ENCODE data around the gene ZSCAN12.
"Not testable (repeated sequence)": the region's sequence is repeated elsewhere in the genome, so short reads cannot be mapped to it uniquely, and the experiment has no call there.

ZSCAN12 gene

DNA sequence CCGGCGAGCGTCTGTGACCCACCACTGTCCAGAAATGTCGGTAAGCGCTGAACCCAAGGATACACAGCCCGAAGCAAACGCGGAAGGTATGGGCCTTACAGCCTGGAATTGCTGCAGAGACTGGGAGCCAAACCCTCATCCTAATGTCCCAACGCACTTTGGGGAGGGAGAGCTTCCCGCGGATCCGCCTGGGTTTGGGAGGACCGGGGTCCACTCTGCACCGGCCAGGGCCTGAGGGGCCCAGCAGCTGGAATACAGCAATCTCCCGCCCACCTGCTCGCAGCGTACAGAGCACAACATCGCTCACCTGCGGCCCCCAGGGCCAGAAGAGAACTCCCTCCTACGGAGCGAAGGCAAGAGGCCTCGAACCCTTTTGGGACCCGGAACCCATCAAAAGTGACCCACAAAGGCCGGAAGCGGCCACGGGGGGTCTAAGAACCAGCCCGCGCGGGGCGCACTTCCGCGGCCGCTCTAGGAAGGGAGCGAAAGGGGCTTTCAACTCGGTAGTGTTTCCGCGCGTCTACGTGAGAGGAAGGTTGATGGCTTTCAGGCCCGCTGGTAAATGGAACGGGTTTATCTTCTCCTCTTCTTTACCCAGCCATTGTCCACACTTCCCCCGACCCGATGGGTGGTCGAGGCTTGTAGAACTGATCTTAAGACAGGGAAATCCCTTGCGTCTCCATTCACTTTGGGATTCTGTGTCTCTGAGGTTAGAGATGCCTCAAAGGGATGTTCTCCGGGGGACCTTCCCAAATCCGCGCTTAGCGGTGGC, at the start of gene ZSCAN12:
TSS of gene ZSCAN12 (minus strand) at position 398 of the 772 bp plus-strand sequence. CDS start 1,342 bp downstream, outside the sequence.
- peak; percentile 86 for DNase-seq (ENCODE audit: low spot score)

DNA sequence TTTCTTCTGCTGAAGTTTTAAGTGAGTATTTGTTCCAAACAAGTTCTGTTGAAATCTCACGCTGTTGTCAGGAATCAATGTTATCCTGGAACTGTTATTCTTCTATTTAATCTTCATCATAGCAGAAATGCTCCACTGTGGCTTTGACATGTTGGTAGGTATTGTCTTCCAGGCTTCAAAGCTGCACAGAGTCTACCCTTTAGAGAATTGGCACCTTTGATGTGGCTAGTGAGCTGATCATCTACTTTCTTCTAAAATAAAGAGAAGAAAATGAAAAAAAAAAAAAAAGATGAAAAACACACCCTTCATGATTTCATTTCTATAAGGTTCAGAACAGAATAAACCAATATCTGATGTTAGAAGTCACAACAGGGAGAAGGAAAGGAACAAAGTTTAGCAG, 49.5 kb upstream of the ZSCAN12 start:
- no peak for DNase-seq (ENCODE audit: low spot score)

DNA sequence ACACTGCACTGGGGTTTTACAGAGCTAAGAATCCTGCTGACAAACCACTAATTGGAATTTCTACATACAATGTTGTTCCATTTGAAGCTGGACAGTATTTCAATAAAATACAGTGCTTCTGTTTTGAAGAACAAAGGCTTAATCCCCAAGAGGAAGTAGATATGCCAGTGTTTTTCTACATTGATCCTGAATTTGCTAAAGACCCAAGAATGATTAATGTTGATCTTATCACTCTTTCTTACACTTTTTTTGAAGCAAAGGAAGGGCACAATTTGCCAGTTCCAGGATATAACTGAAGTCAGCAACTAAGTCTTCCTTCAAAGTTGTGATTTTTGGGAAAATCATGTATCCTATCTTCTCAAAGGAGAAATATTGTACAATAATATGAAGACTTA, 48.0 kb upstream of the ZSCAN12 start:
- DNase-seq (ENCODE audit: low spot score) = not testable (repeated sequence)

DNA sequence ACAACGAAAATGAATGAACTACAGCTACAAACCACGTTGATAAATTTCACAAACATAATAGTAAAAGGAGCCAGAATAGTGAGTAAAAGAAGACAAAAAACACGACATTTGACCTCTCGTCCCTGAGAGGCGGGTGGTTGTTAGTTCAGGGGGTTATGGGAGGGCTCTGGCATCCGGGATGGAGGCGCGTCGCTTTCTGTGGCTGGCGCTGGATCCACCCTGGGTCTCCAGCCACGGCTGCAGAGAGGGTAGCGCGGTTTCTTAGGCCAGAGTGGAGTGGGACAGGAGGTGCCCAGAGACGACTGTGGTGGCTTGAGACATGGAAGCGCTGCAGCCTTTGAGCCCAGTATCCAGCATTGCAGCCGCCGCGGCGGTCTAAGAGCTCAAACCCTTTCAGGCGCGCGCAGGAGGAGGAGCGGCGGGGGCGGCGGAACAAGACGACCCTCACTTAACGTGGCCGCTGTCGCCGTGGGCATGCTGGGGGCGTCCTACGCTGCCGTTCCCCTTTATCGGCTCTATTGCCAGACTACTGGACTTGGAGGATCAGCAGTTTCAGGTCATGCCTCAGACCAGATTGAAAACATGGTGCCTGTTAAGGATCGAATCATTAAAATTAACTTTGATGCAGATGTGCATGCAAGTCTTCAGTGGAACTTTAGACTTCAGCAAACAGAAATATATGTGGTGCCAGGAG, 47.4 kb upstream of the ZSCAN12 start:
- no peak for DNase-seq (ENCODE audit: low spot score)

DNA sequence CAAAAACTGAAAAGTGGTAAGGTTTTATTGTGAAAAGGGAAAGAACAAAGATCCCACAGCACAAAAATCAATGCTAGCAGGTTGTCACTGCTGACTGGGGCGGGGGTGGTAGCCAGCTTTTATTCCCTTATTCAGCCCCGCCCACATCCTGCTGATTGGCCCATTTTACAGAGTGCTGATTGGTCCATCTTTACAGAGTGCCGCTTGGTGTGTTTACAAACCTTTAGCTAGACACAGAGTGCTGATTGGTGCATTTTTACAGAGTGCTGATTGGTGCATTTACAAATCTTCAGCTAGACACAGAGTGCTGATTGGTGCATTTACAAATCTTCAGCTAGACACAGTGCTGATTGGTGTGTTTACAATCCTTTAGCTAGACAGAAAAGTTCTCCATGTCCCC, 45.2 kb upstream of the ZSCAN12 start:
- DNase-seq (ENCODE audit: low spot score) = not testable (repeated sequence)

DNA sequence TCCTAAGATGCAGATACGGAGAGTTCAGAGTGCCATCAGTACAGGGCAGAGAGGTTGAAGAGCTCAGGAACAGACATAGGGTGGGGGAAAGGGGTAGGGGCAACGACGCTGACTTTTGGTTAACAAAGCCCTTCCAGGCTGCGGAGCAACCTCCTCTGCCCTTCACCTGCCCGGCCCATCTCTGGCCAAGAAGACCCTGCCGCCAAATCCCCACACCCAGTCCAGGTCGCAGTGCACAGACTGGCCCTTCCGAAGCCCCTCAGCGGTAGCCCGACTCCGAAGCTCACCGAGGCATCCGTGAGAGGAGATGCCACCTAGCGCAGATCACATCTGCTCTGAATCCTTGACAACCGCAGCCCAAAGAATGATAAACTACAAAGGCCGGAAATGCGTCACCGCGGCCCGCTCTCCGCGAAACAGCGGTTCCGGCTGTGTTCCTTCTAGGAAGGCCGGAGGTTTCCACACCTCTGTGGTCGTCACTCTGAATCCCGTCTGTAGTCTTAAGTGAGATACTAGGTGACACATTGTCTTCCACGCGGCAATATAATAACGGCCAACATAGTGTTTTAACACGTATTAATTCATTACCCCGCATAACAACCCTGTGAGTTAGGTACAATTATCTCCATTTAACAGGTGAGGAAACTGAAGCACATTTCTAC, 43.7 kb upstream of the ZSCAN12 start, which contains the start of gene ZSCAN23:
TSS of gene ZSCAN23 (minus strand) at position 380 of the 662 bp plus-strand sequence. CDS start 7,225 bp downstream, outside the sequence.
- DNase-seq (ENCODE audit: low spot score) = peak; percentile 91

DNA sequence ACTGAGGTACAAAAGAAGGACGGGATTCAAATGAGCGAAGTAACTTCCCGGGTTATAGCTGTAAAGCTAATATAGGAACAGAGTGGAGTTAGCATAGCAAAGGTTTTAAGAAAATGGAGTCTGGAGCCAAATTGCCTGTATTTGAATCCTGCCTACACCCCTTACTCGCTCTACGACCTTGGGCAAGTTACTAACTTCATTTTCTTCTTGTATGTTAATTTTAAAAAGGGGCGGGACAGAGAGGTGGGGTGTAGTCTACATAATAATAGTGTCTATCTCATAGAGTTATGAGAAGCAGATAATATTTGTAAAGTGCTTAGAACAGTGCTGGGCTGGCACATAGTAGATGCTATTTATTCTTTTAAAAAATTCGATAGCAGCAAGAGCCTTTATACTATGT, 43.0 kb upstream of the ZSCAN12 start:
- DNase-seq (ENCODE audit: low spot score) = no peak

DNA sequence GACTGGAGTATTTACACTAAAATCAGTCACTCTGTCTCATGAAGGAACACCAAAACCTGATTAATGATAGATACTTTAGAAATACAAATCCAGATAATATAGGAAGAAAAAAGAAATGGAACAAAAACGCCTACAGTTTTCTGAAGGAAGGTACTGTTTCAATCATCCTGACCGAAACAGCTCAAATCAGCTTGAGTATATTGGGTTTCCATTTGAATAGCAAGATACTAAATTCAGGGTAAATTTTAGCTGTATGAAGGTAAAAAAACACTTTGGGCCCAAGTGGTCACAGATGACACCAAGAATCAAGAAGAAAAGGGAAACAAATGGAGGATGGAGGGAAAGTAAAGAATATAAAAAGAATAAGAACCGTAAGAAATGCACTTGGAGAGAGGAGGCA, 36.9 kb upstream of the ZSCAN12 start:
- DNase-seq (ENCODE audit: low spot score) = no peak

DNA sequence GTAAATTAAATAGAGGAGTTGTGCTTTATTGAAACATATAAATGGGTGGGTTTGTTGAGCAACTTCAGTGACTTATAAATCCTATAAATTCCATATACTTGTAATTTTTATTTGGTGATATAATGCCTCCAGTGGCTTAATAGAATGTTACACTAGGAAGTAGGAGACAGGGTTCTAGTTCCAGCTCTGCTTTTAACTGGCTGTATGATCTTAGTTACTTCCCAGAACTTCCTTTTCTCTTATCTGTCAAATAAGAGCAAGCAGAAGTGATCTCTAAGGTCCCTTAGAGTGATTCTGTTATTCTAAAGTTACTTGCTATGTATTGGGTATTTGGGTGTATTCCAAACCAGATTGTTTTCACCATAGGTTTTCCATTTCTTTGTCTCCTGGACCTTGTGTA, 33.6 kb upstream of the ZSCAN12 start:
- no peak for DNase-seq (ENCODE audit: low spot score)

DNA sequence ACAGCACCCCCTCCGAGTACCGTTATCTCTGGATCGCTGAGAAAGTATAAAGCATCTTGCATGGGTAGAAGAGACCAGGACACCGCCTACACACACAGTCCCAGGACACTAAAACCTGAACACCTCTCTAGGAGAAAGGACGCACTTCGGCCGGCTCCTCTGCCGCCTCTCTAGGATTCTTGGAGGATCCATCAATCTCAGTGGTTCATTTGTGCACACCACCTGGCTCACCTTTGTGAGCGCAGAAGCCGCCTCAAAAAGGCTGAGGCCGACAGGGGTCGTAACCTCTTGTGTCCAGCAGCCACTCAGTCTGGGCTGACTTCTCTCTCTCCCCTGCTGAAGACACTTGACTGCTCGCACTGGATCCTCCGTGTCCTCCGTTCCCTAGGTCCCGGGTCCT, 30.2 kb upstream of the ZSCAN12 start:
- no peak for DNase-seq (ENCODE audit: low spot score)

DNA sequence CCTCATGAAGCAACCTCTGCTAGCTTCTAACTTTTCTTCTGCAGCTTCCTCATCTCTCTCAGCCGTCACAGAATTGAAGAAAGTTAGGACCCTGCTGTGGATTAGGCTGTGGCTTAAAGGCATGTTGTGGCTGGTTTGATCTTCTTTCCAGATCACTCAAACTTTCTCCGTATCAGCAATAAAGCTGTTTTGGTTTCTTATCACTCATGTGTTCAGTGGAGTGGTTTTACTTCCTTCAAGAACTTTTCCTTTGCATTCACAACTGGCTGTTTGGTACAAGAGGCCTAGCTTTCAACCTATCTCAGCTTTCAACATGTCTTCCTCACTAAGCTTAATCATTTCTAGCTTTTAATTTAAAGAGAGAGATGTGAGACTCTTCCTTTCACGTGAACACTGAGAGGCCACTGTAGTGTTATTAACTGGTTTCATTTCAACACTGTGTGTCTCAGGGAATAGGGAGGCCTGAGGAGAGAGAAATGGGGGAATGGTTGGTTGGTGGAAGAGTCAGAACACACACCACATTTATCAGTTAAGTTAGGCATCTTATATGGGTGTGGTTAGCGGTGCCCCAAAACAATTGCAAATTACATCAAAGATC, 26.5 kb upstream of the ZSCAN12 start:
- DNase-seq (ENCODE audit: low spot score) = no peak

DNA sequence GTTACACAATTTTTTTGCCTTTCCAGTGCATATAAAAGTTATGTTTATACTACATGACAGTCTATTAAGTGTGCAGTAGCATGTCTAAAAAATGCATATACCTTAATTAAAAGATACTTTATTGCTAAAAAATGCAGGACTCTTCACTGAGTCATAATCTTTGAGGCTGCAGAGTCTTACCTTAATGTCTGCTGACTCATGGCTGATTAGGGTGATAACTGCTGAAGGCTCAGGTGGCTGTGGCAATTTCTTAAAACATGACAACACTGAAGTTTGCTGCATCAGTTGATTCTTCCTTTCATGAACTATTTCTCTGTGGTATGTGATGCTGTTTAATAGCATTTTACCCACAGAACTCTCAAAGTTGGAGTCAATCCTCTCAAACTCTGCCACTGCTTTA, 24.6 kb upstream of the ZSCAN12 start:
- DNase-seq (ENCODE audit: low spot score) = peak; percentile 33

DNA sequence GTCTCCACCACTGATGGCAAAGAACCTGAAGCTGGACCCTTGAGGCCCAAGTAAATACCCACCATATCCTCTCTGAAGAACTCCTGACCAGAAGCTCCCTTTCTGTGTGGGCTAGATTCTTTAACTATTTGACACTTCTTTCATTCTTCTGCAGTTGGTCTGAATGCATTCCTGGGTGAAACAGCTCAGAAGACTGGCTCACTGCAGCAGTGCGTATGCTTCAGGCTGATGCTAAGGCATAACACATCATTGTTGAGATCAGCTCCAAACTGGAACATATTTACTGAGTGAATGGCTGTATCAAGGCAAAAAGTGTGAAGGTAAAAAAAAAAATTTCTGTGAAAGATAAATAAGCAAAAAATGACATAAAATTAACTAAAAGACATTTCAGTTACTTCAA, 24.0 kb upstream of the ZSCAN12 start:
- no peak for DNase-seq (ENCODE audit: low spot score)

DNA sequence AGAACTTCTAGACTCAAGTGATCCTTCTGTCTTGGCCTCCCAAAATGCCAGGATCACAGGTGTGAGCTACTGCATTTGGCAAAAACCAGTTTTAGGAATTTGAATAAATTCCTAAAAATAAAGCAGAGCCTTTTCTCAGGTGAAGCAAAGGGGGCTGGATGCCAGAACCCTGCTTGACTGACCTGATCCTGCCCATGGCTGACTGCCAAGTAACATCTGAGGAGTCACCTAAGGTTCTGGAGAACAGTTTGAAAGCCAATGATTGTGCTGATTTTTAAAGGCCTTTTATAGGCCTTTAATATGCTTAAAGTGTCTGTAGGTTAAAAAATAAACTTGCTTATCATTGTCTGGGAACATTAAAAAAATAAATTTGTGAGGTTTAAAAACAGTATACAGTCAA, 14.1 kb upstream of the ZSCAN12 start:
- DNase-seq (ENCODE audit: low spot score) = no peak

DNA sequence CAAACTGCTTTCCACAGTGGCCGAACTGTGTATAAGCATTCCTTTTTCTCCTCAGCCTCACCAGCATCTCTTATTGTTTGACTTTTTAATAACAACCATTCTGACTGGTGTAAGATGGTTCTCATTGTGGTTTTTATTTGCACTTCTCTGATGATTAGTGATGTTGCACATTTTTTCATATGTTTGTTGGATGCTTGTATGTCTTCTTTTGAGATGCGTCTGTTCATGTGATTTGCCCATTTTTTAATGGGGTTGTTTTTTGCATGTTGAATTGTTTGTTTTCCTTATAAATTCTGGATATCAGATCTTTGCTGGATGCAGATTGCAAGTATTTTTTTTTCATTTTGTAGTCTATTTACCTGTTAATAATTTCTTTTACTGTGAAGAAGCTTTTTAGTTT, 11.2 kb upstream of the ZSCAN12 start:
- DNase-seq (ENCODE audit: low spot score) = no peak

DNA sequence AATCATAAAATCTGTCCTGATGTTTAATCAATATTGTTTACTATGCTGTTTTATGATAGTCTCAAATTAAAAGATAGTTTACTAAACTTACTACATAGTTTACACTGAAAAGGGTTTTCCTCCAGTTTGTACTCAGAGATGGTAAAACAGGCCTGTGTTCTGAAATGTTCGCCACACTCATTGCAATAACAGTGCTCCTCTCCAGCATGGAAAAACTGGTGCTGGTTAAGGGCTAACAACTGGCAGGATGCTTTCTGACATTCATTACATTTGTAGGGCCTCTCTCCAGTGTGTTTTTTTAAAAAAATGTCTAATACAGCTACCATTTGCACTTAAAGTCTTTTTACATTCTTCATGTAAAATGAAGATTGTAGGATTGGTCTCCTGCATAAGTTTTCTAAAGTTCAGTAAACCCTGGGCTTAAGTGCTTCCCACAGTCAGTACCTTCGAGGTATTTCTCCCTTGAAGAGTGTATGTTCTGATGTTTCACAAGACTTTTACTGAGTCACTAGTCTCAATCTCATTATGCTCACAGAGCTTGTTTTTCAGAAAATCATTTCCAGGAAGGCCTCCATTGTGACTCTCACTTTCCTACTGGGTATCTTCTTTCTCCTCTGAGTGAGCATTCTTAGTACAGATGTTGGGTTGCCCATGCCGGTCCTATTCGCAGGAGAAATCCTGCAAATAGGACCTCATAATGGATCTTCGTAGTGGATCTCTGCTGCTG, 8.7 kb upstream of the ZSCAN12 start:
- DNase-seq (ENCODE audit: low spot score) = peak; percentile 47

DNA sequence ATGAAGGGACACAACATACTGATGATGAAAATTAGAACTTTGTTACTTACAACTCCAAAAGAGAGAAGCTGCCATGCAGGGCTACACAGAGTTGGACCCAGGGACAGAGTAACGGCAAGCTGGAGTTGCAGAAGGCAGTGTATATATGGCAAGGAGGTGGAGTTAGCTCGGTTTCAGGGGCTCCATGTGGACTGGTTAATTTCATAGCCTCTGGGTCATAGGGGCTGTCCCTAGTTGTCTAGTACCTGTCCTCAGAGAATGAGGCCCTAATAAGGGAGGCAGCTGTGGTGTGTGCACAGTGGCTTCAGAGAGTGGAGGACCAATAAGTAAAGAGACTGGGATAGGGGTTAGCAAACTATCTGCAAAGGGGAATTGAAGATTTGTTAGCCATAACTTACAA, 7.9 kb upstream of the ZSCAN12 start:
- no peak for DNase-seq (ENCODE audit: low spot score)

DNA sequence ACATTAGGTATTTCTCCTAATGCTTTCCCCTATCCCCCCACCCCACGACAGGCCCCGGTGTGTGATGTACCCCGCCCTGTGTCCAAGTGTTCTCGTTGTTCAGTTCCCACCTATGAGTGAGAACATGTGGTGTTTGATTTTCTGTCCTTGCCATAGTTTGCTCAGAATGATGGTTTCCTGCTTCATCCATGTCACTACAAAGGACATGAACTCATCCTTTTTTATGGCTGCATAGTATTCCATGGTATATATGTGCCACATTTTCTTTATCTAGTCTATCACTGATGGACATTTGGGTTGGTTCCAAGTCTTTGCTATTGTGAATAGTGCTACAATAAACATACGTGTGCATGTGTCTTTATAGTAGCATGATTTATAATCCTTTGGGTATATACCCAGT, 4.4 kb upstream of the ZSCAN12 start:
- DNase-seq (ENCODE audit: low spot score) = not testable (repeated sequence)

DNA sequence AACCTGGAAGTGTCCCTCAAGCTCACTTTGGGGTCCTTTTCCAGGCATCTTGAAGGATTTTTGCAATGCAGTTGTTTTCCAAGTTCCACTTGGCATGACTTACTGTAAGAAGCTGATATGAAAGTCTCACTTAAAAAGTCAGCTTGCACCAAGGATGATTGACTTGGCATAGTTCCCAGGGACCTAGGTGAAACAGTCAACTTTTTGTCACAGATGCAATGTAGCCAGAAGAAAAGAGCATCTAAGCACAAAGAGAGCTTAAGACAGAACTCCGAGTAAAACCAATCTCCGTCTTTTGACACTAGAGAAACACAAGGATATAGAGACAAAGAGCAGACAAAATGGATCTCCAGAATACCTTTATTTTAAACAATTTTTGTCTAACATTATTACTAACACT, 2.6 kb upstream of the ZSCAN12 start:
- peak; percentile 38 for DNase-seq (ENCODE audit: low spot score)

DNA sequence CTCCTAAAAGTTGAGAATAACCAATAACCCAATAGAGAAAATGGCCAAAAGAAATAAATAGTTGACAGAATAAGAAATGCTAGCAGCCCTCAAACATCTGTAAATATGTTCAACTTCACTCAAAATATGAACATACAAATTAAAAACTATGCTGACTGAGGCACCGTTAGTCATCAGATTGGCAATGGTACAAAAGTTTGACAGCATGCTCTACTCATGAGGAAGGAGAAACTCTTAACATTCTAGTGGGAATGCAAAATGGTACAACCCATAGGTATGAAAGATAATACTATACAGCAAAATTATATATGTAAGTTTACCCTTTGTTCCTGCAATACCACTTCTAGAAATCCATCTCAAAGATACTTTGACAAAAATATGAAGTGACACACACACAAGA, 1.6 kb upstream of the ZSCAN12 start:
- DNase-seq (ENCODE audit: low spot score) = peak; percentile 29

DNA sequence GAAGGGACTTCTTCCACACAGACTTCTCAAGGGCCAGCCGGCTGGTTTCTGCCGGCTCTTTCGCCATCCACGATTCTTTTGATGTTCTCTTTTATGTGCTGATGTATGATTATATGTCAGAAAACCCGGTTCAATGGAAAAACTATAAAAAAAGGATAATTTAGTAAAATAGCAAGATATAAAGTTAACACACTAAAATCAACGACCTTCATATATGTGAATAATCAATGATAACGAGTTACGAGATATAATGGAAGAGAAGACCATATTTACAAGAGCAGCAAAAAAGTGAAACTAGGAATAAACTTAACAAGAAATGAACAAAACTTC, 540 bp upstream of the ZSCAN12 start:
- no peak for DNase-seq (ENCODE audit: low spot score)

DNA sequence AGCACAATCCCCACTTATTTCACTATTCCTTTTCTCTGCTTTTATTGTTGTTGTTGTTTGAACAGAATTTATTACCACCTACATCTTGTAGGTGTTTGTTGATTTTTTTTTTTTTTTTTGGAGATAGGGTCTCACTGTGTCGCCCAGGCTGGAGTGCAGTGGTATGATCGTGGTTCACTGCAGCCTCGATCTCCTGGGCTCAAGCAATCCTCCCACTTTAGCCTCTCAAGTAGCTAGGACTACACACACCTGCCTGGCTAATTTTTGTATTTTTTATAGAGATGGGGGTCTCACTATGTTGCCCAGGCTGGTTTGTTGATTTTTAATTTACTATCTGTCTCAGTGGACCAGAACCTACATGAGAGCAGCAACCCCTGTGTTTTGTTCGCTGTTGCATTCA, 3.6 kb downstream of the ZSCAN12 start:
- DNase-seq (ENCODE audit: low spot score) = no peak

All from kidney tubule cell (primary cell).